Adipocyte (in vitro differentiated cells): ENCODE data around the gene WNT6.
A peak's percentile ranks its signal among the peaks of the same experiment; 100 is the strongest.

Source experiments
- DNase-seq: peaks from one replicate; pipeline ENCODE4 v3.0.0-alpha.2; 2015; ENCODE audit warnings: low read depth
- H3K27me3 ChIP-seq: replicated peaks from 2 replicates; pipeline ENCODE4 v1.7.0; 2013; ENCODE audit warnings: mild to moderate bottlenecking, low read length, moderate library complexity; ENCODE audit not compliant: control insufficient read depth, insufficient read depth
- H3K36me3 ChIP-seq: 2 replicates; pipeline ENCODE4 v1.7.0; 2013; ENCODE audit warnings: low read length, mild to moderate bottlenecking, moderate library complexity; ENCODE audit not compliant: control insufficient read depth, insufficient read depth, severe bottlenecking
- H3K4me1 ChIP-seq: 2 replicates; pipeline ENCODE4 v1.7.0; 2013; ENCODE audit warnings: mild to moderate bottlenecking, low read length, moderate library complexity; ENCODE audit not compliant: control insufficient read depth, insufficient read depth
- H3K4me3 ChIP-seq: 2 replicates; pipeline ENCODE4 v1.7.0; 2013; ENCODE audit warnings: mild to moderate bottlenecking, low read length, moderate library complexity
- H3K9ac ChIP-seq: 2 replicates; pipeline ENCODE4 v1.7.0; 2013; ENCODE audit warnings: mild to moderate bottlenecking, low read length, moderate library complexity
- H3K9me3 ChIP-seq: 2 replicates; pipeline ENCODE4 v1.7.0; 2013; ENCODE audit warnings: mild to moderate bottlenecking, low read length, moderate library complexity; ENCODE audit not compliant: control insufficient read depth

WNT6 gene

DNA sequence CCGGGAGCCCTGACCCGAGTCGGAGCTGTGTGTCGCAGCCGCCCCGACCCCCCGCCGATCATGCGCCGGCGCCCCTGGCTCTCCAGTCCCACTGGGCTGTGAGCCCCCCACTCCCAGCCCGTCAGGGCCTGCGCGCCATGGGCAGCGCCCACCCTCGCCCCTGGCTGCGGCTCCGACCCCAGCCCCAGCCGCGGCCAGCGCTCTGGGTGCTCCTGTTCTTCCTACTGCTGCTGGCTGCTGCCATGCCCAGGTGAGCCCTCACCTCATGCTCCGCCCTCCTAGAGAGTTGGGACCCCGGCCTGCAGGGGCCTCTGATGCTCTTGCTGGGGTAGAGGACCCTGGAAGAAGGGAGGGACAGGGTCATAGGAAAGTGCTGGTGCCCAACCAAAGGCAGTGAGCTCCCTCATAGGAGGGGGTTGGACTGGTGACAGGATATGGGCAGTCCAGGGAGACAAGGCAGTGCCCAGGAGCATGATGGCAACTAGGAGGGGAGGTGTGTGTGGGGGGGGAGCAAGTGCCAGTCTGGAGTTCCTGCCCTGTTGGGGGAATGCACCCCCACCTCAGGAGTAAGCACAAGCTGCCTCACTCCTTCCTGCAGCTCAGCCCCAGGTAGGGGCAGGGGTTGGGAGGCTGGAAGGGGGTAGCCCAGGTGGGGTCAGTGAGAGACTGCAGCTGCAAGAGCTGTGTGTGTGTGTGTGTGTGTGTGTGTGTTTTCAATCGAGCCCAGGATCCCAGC is 21.4 kb downstream of the WNT6 start:
- DNase-seq = no peak
- Histone ChIP-seq H3K36me3 (no peaks in the 10 kb centered on the region), H3K9ac (no peak overlapping the region), H3K4me3 (no peak overlapping the region), H3K27me3 (peaks cover 73% of the 10 kb centered on the region), H3K9me3 (no peaks in the 10 kb centered on the region), H3K4me1 (peaks cover 3% of the 10 kb centered on the region)

DNA sequence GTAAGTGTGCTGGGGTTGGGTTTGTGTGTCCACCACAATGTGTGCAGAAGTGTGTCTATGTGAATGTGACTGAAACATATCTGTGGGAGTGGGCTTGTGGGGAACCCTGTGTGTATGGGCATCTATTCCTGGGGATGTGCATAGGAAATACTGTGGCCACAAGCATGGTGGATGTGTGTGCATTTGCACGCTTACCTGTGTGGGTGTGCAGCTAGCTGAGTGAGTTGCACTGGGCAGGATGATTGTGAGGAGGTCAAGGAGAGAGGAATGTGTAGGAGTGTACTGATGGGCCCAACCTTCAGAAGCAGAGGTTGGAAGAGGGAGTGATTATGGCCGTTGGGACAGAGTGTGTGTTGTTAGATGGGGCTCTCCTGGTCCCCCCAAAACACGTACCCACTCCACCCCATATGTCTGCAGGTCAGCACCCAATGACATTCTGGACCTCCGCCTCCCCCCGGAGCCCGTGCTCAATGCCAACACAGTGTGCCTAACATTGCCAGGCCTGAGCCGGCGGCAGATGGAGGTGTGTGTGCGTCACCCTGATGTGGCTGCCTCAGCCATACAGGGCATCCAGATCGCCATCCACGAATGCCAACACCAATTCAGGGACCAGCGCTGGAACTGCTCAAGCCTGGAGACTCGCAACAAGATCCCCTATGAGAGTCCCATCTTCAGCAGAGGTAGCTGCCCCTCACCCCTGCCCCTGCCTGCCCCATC is 22.3 kb downstream of the WNT6 start:
- H3K4me1 ChIP-seq = peaks cover 3% of the 10 kb centered on the region
- DNase-seq = no peak
- no peak overlapping the region for H3K4me3 ChIP-seq
- H3K27me3 ChIP-seq = peaks cover 70% of the 10 kb centered on the region
- no peaks in the 10 kb centered on the region for H3K36me3 ChIP-seq
- no peaks in the 10 kb centered on the region for H3K9me3 ChIP-seq
- H3K9ac ChIP-seq = no peak overlapping the region

DNA sequence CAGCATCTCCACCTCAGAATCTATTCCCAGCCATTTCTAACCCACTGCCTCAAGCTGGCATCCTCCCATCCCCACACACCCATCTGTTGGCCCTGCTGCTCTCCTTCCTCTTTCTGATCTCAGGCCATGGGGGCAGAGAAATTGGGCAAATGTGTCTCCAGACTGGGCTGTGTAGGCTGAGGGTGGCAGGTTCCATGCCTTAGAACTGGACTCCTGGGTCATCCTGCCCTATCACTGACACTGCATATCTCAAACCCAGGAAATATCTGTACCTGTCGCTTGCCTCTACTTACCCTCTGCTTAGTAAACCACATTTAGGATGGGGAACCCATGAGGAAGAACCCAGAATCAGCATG is 22.8 kb downstream of the WNT6 start:
- Histone ChIP-seq H3K36me3 (no peaks in the 10 kb centered on the region), H3K9me3 (no peaks in the 10 kb centered on the region), H3K27me3 (peaks cover 68% of the 10 kb centered on the region), H3K9ac (no peak overlapping the region), H3K4me3 (no peak overlapping the region), H3K4me1 (peaks cover 3% of the 10 kb centered on the region)
- DNase-seq = no peak

DNA sequence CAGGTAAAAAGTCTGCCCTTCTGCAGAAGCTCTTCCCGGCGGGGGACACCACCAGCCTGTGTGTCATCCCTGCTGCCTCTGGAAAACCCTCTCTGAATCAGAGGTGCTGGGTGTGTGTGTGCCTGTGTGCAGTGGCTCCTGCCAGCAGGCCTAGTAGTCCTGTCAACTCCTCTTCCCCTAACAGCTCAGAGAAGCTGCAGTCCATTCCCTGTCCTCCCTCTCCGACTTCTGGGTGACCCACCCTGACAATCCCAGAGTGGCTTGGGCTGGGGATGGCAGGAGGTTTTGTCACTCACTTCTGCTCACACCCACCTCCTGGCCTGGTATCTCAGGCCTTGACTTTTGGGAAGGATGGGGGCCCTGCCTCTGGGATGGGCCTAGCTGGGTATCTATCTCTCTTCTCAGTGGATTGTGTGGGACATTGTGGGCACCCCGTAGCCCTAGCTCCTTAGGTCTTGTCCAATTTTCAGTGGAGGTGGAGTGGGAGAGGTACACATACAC is 23.3 kb downstream of the WNT6 start:
- no peak for DNase-seq
- Histone ChIP-seq H3K36me3 (no peaks in the 10 kb centered on the region), H3K9me3 (no peaks in the 10 kb centered on the region), H3K4me3 (no peak overlapping the region), H3K9ac (no peak overlapping the region), H3K27me3 (peaks cover 68% of the 10 kb centered on the region), H3K4me1 (peaks cover 3% of the 10 kb centered on the region)

DNA sequence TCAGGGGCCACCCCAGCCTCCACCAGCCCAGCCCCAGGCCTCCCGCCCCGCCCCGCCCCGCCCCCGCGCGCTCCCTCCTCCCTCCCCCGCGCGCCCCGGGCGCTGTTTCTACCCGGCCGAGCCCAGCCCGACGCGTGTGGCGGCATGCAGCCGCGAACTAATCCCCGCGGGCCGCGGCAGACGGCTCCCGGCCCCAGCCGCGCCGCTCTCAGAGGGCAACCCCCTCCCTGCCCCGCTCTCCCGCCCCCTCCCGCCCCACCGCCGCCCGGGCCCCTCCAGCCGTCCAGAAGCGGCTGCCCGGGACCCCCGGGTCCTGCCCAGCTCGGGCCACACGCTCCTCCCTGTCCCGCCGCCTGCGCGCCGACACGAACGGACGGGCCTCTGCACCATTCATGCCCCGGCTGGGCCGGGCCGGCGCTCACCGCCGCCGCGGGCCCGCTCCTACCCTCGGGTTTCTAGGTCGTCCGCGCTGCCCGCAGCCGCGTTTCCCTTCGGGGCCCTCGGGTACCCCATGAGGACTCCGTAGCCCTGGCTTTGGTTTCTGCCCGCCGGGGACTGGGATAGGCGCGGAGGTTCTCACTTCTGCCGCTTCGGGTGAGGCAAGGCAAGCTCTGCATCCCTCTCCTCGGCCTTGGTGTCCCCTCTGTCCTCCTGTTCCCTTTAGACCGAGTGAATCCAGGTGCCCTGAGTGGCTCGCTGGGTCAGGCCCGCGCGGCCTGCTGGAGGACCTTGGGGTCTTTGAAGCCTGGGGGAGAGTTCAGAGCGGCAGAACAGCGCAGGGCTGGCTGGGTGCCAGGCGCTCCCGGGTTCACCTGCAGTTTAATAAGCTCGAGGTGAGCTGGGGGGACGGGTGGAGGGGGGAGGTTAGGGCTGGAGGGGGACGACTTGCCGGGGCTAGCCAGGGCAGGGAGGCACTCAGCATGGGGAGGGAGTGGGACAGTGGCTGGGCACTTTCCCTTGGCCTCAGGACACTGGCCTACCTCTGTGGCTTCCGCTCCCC is 24.2 kb downstream of the WNT6 start:
- H3K4me1 ChIP-seq = peaks cover 3% of the 10 kb centered on the region
- no peaks in the 10 kb centered on the region for H3K9me3 ChIP-seq
- no peaks in the 10 kb centered on the region for H3K36me3 ChIP-seq
- peak overlapping the region; percentile 44 for H3K4me3 ChIP-seq
- H3K9ac ChIP-seq = no peak overlapping the region
- peaks cover 59% of the 10 kb centered on the region for H3K27me3 ChIP-seq
- DNase-seq = peak; percentile 71

DNA sequence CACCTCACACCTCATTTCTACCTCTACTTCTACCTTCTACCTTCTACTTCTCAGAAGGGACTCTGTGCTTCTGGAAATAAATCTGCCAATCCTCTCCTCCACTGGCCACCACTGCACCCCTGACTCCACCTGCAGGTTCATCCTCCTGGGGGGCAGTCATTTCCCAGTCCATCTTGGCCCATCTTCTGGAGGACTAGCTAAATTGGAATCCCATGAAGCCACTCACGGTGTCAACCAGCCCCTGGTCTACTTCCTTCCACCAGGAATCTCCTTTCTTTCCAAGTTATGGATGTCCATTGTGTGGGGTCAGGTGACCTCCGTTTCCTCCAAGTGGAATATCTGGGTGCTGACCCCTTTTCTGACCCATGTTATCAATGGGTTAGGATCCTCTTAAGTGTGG is 24.9 kb downstream of the WNT6 start:
- no peak overlapping the region for H3K9ac ChIP-seq
- peaks cover 2% of the 10 kb centered on the region for H3K9me3 ChIP-seq
- no peak overlapping the region for H3K4me3 ChIP-seq
- no peak for DNase-seq
- no peaks in the 10 kb centered on the region for H3K36me3 ChIP-seq
- H3K27me3 ChIP-seq = peaks cover 54% of the 10 kb centered on the region
- H3K4me1 ChIP-seq = peaks cover 3% of the 10 kb centered on the region

DNA sequence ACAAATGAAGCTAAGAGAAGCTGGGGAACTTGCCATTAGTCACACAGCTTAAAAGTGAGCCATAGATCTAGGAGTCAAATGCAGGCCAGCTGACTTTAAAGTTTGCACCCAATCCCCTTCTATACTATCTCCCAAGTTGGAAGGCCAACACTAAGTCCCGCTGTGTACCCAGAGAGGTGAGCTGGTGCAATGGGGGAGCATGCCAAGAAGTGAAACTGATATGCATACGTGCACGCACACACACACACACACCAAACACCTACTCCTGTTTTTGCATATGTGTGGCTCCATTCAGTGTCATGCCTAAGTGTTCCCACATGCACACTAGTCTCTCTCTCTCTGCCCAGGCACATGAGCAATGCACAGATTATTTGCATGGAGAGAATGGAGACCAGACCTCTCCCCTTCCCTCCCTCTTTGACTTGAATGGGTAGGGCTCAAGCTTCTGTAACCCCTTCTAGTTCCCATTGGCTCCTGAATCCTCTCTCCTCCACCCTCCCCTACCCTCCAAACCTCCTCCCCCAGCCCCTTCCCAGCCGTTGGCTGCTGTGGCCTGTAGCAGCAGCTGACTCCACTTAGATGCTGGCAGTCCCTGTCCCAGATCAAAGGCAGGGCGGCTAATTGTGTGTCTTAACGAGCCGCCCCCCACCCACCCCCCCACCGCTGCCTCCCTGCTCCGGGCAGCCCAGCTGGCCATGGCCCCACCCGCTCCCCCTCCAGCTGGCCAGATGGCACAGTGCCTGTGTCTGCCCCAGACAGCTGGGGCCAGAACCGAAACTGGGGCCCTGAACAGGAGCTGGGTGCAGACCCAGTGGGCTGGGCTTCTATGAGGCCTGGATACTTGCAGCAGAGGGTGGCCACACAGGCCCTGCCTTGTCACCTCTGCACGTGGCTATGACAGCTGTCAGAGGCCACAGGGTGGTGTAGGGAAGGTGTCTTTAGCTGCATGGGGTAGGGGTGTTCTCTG is 26.7 kb downstream of the WNT6 start:
- H3K36me3 ChIP-seq = no peaks in the 10 kb centered on the region
- H3K4me3 ChIP-seq = no peak overlapping the region
- no peak for DNase-seq
- H3K27me3 ChIP-seq = peaks cover 53% of the 10 kb centered on the region
- H3K4me1 ChIP-seq = no peaks in the 10 kb centered on the region
- H3K9me3 ChIP-seq = peaks cover 4% of the 10 kb centered on the region
- no peak overlapping the region for H3K9ac ChIP-seq

DNA sequence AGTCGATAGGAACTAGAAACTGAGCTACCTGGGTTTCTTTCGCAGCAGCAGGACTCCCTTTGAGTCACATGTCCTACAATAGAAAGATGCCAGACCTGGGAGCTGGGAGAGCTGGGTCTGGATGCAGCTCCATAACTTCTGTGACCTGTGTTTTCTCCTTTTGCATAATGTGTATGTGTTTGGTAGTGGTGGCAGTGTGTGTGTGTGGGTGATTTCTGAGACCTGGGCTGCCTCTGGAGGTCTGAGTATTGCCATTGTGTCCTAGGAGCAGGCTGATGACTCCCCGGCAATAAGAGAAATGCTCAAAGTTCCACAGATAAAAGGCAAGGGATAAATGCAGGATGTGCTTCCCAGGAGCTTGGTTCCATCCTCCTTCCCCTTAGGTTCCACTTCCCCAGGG is 27.5 kb downstream of the WNT6 start:
- Histone ChIP-seq H3K4me1 (no peaks in the 10 kb centered on the region), H3K9ac (no peak overlapping the region), H3K27me3 (peaks cover 51% of the 10 kb centered on the region), H3K36me3 (no peaks in the 10 kb centered on the region), H3K4me3 (no peak overlapping the region), H3K9me3 (peaks cover 4% of the 10 kb centered on the region)
- no peak for DNase-seq

DNA sequence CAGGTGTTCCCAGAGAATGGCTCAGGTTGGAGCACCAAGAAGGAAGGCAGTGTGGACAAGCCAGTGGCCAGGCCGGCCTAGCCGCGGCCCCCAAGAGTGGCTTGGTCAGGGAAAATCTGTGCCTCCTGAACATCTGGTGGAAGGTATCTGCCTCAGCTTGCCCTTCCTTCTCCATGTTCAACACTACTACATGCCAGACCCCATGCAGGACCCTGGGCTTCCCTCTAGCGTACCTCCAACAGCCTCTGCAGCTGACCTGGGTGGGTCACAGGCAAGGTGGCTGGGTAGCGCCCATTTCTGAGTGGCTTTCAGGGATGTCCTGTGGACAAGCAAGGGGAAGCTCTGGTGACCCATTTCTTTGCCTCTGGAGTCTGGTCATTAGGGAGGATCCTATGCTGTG is 28.7 kb downstream of the WNT6 start:
- no peak for DNase-seq
- H3K4me3 ChIP-seq = no peak overlapping the region
- H3K36me3 ChIP-seq = no peaks in the 10 kb centered on the region
- no peak overlapping the region for H3K9ac ChIP-seq
- peaks cover 4% of the 10 kb centered on the region for H3K9me3 ChIP-seq
- peaks cover 3% of the 10 kb centered on the region for H3K4me1 ChIP-seq
- H3K27me3 ChIP-seq = peaks cover 50% of the 10 kb centered on the region

DNA sequence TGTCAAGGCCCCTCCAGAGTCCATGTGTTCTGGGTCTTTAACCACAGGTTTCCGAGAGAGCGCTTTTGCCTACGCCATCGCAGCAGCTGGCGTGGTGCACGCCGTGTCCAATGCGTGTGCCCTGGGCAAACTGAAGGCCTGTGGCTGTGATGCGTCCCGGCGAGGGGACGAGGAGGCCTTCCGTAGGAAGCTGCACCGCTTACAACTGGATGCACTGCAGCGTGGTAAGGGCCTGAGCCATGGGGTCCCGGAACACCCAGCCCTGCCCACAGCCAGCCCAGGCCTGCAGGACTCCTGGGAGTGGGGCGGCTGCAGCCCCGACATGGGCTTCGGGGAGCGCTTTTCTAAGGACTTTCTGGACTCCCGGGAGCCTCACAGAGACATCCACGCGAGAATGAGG is 30.3 kb downstream of the WNT6 start:
- H3K4me1 ChIP-seq = peaks cover 3% of the 10 kb centered on the region
- no peak for DNase-seq
- no peak overlapping the region for H3K9ac ChIP-seq
- no peak overlapping the region for H3K4me3 ChIP-seq
- no peaks in the 10 kb centered on the region for H3K36me3 ChIP-seq
- H3K9me3 ChIP-seq = peaks cover 4% of the 10 kb centered on the region
- H3K27me3 ChIP-seq = peaks cover 59% of the 10 kb centered on the region
